OCI-LY3 (cell line): Measurements from ENCODE around the gene SNX10.

Experiments used
- EZH2phosphoT487 ChIP-seq: fragments of 200-600 bp; shearing (Covaris generic); IDR thresholded peaks from 2 replicates; pipeline ENCODE4 v1.6.1; 2018; ENCODE audit warnings: antibody characterized with exemption, mixed run types, low read depth
- TF ChIP-seq, protein P1 (sequence below): fragments of 200-600, 300-600 bp; sonication (generic); IDR thresholded peaks from 2 replicates; pipeline ENCODE4 v1.5.1; 2014; ENCODE audit warnings: antibody characterized with exemption, low read length, low read depth

GRCh38 chr7:26345202-26345601, 53.5 kb downstream of the SNX10 start:
- no peak for TF ChIP-seq EZH2phosphoT487
- TF ChIP-seq, protein P1, sequence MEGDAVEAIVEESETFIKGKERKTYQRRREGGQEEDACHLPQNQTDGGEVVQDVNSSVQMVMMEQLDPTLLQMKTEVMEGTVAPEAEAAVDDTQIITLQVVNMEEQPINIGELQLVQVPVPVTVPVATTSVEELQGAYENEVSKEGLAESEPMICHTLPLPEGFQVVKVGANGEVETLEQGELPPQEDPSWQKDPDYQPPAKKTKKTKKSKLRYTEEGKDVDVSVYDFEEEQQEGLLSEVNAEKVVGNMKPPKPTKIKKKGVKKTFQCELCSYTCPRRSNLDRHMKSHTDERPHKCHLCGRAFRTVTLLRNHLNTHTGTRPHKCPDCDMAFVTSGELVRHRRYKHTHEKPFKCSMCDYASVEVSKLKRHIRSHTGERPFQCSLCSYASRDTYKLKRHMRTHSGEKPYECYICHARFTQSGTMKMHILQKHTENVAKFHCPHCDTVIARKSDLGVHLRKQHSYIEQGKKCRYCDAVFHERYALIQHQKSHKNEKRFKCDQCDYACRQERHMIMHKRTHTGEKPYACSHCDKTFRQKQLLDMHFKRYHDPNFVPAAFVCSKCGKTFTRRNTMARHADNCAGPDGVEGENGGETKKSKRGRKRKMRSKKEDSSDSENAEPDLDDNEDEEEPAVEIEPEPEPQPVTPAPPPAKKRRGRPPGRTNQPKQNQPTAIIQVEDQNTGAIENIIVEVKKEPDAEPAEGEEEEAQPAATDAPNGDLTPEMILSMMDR = no peak
